ENCODE measurements around the gene RNF166. TPM values are rescaled to one million over a fixed set of nuclear protein-coding genes. Genes with fewer than 3 reads are reported as not detected.

RNF166 gene
- total RNA-seq, 1 donor from 2014 or later: 21.4 TPM

DNA sequence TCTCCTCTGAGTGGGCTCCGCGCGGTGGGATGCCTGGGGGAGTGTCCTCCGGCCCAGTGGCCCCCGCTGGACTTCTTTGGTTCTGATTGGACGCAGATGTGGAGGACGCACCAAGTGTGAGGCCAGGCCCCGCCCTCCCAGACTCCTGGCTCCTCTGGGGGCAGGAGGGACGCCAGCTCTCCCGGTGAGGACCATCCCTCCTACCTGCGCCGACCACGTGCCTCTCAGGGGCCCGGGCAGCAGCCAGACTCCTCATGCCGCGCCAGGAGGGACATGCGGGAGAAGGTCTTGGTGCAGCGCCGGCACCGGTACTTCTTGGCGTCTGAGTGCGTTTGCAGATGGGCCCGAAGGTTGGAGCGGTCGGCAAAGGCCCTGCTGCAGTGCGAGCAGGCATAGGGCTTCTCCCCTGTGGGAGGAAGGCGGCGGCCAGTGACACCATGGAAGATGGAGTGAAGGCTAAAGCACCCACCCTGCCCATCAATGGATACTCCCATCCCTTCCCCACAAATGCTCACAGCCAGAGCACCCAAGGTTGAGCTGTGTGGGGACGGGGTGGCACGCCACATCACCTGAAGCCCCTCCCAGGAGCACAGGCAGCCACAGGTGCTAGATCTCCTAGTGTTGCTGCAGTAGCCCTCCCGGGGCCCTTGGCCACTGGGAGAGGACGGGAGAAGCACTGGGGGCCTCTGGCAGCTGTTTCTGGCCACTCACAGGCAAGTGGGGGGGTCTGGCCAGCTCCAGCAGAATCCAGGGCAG, 27.8 kb downstream of the RNF166 start:
- Mint-ChIP-seq H3K36me3 (no peaks in the 10 kb centered on the region), H3K9me3 (no peaks in the 10 kb centered on the region), H3K4me3 (no peak overlapping the region), H3K27me3 (ENCODE audit: low read depth) (peaks cover 21% of the 10 kb centered on the region), H3K27ac (no peak overlapping the region), H3K4me1 (no peaks in the 10 kb centered on the region)
- DNase-seq (ENCODE audit: low spot score in 2 of 2, unreplicated experiment in 2 of 2): no peak
- TF ChIP-seq, protein P1, sequence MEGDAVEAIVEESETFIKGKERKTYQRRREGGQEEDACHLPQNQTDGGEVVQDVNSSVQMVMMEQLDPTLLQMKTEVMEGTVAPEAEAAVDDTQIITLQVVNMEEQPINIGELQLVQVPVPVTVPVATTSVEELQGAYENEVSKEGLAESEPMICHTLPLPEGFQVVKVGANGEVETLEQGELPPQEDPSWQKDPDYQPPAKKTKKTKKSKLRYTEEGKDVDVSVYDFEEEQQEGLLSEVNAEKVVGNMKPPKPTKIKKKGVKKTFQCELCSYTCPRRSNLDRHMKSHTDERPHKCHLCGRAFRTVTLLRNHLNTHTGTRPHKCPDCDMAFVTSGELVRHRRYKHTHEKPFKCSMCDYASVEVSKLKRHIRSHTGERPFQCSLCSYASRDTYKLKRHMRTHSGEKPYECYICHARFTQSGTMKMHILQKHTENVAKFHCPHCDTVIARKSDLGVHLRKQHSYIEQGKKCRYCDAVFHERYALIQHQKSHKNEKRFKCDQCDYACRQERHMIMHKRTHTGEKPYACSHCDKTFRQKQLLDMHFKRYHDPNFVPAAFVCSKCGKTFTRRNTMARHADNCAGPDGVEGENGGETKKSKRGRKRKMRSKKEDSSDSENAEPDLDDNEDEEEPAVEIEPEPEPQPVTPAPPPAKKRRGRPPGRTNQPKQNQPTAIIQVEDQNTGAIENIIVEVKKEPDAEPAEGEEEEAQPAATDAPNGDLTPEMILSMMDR (IDR thresholded peaks at IDR 0.05; ENCODE audit: unreplicated experiment): no peak

- Mint-ChIP-seq H3K27me3 (ENCODE audit: low read depth) (peaks cover 18% of the 10 kb centered on the region), H3K4me1 (no peaks in the 10 kb centered on the region), H3K36me3 (no peaks in the 10 kb centered on the region), H3K9me3 (no peaks in the 10 kb centered on the region), H3K4me3 (no peak overlapping the region), H3K27ac (no peak overlapping the region)
- TF ChIP-seq, protein P1 (IDR thresholded peaks at IDR 0.05; ENCODE audit: unreplicated experiment): no peak
- no peak for DNase-seq (ENCODE audit: low spot score in 2 of 2, unreplicated experiment in 2 of 2)
These were observed 28.5 kb downstream of the RNF166 start for GRCh38 chr16:88677721-88678120.

DNA sequence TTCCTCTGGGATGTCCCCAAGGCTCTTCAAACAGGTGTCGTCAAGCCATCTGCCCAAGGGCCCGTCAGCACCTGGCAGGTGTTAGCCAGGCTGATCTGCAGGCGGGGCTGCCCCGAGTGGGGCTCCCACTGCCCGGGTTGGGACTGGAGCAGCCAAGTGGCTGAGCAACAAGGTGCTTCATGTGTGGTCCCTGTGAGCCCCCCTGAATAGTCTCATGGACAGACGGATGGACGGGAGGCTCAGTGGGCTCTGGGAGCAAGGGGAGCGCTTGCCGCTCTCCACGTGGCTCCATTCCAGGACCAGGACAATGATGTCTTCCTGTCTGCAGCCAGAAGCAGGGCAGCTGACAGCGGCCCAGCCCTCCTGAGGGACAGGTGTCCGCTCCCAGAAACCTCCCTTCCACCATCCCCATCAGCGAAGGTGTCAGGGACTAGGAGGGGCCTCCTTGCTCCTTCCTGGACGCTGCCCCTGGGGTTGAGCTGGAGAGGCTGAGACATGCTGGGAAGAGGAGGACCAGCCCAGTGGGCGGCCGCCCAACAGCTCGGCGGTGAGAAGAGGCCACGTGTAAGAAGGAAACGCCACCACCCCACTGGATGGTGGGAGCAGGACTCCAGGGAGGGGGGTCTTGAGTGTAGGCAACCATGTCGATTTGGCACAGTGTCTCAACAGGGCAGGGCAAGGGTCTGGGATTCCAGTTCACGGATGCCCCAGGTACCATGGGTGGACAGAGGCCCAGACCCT, 29.5 kb downstream of the RNF166 start:
- TF ChIP-seq, protein P1 (IDR thresholded peaks at IDR 0.05; ENCODE audit: unreplicated experiment): no peak
- Mint-ChIP-seq H3K36me3 (no peaks in the 10 kb centered on the region), H3K27me3 (ENCODE audit: low read depth) (peaks cover 9% of the 10 kb centered on the region), H3K27ac (no peak overlapping the region), H3K4me3 (no peak overlapping the region), H3K4me1 (no peaks in the 10 kb centered on the region), H3K9me3 (no peaks in the 10 kb centered on the region)
- no peak for DNase-seq (ENCODE audit: low spot score in 2 of 2, unreplicated experiment in 2 of 2)

DNA sequence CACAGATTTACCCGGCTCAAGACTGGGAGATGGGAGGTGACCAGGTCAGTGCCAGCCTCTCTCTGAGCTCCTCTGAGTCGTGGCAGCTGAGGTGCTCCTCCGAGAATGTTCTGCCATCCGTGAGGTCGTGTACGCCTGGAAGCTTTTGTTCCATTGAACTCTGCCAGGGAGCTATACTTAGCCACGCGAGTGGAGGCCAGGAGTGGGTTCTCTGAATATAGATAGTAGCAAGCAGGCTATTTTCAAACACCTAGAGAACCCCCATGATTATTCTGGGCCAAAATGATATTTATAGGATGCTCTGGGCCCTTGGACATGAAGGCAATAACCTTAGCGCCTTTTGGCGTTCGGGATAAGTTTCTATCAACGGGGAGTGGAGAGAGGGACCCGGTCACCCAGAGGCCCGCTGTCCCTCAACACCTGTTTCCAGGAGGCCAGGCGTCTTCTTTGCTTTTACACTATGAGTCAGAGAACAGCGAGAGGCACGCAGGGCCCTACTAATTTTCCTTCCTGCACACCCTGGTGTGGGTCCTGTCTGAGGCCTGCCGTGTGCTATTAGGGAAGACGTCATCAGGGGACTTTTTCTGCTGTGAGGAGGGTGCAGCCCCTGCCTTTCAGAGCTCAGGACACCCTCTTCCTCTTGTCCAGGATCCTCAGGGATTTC, 32.4 kb downstream of the RNF166 start:
- H3K27ac Mint-ChIP-seq: no peak overlapping the region
- no peaks in the 10 kb centered on the region for H3K27me3 Mint-ChIP-seq (ENCODE audit: low read depth)
- H3K4me1 Mint-ChIP-seq: no peaks in the 10 kb centered on the region
- TF ChIP-seq, protein P1 (IDR thresholded peaks at IDR 0.05; ENCODE audit: unreplicated experiment): no peak
- no peak overlapping the region for H3K4me3 Mint-ChIP-seq
- H3K9me3 Mint-ChIP-seq: no peaks in the 10 kb centered on the region
- no peak for DNase-seq (ENCODE audit: low spot score in 2 of 2, unreplicated experiment in 2 of 2)
- H3K36me3 Mint-ChIP-seq: no peaks in the 10 kb centered on the region

GRCh38 chr16:88672776-88673175, 33.4 kb downstream of the RNF166 start:
- no peak overlapping the region for H3K27ac Mint-ChIP-seq
- no peak for DNase-seq (ENCODE audit: low spot score in 2 of 2, unreplicated experiment in 2 of 2)
- no peaks in the 10 kb centered on the region for H3K27me3 Mint-ChIP-seq (ENCODE audit: low read depth)
- TF ChIP-seq, protein P1 (IDR thresholded peaks at IDR 0.05; ENCODE audit: unreplicated experiment): no peak
- H3K9me3 Mint-ChIP-seq: no peaks in the 10 kb centered on the region
- H3K4me1 Mint-ChIP-seq: no peaks in the 10 kb centered on the region
- no peak overlapping the region for H3K4me3 Mint-ChIP-seq
- no peaks in the 10 kb centered on the region for H3K36me3 Mint-ChIP-seq

All from mesothelial cell of epicardium (in vitro differentiated cells).